Measurements from ENCODE around the gene STN1. TPM values are rescaled to one million over a fixed set of nuclear protein-coding genes. Genes with fewer than 3 reads are reported as not detected.

STN1 gene
- total RNA-seq, 2 experiments from 2014 or later, result 46.5 to 50.9 TPM

DNA sequence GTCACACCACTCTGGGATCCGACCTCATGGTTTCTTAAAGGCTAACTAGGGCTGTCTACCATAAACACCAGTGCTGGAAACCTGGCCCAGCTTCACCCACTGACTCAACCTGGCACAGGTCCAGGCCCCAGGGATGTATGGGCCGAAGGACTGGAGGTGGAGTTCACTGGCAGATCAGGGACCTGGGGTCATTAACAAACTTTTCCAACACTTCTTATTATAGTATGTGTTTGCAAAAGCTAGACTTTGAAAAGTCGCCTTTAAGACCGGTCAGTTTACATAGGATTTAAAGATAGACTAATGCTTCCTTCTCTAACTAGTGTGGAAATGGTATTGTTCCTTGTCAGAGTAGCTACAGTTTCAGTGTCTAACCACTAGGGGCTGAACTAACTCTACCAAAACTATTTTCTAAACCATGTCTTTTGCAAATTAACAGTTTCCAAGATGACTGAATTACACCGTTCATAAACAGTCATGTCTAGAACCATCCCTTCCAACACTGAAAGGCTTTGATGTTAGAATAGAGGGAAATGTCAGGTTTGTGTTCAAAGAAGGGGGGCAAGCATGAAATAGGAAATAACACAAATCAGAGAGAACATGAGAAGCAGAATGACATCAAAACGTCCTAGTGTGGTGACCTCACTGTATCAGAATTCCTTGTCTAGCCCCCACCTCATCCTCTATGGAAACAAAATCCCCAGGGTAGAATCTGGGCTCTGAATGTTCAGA, 29.7 kb downstream of the STN1 start:
- ChIA-PET CTCF (interaction anchor here (0.6 to 2.6 kb wide), 28 partner anchors 10 to 373 kb away, joined by 3 to 15 read pairs (median 4); partner anchors contain the start of genes GSTO1, SFR1 and SH3PXD2A), POLR2A (interaction anchor here (0.6 kb wide), 1 partner anchor 457 kb away, joined by 3 read pairs; no protein-coding TSS in a partner anchor)
- Mint-ChIP-seq H3K9me3 (no peaks in the 10 kb centered on the region), H3K27ac (peak overlapping the region; percentile 76), H3K36me3 (ENCODE audit: low read depth) (peaks cover 51% of the 10 kb centered on the region), H3K27me3 (no peaks in the 10 kb centered on the region), H3K4me1 (peaks cover 32% of the 10 kb centered on the region), H3K4me3 (no peak overlapping the region)
- DNase-seq, result peak; percentile 25

DNA sequence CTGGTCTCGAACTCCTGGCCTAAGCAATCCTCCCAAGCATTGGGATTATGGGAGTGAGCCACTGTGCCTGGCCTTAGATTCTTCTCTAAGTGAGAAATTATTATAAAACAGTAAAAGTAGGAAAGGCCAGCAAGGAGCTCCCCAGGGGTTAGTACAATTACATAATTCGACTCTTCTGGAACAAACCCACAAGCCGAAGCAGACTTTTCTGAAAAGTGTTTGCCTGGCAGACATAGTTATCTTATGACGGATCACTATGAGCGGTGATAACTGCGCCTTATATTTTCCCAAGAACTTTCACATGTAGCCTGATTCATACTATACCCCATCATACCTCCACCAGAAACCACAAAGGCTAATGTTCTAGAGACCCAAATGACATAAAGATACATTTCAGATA, 32.4 kb downstream of the STN1 start:
- ChIA-PET CTCF (interaction anchor here (0.7 to 2.1 kb wide), 5 partner anchors 8 to 237 kb away, joined by 3 to 6 read pairs (median 4); no protein-coding TSS in a partner anchor), POLR2A (no interaction called here)
- H3K4me1 Mint-ChIP-seq, result peaks cover 25% of the 10 kb centered on the region
- no peak overlapping the region for H3K4me3 Mint-ChIP-seq
- no peak for DNase-seq
- no peaks in the 10 kb centered on the region for H3K27me3 Mint-ChIP-seq
- H3K36me3 Mint-ChIP-seq (ENCODE audit: low read depth), result peaks cover 54% of the 10 kb centered on the region
- no peaks in the 10 kb centered on the region for H3K9me3 Mint-ChIP-seq
- no peak overlapping the region for H3K27ac Mint-ChIP-seq

GRCh38 chr10:103884681-103885139, 33.3 kb downstream of the STN1 start:
- no peak overlapping the region for H3K27ac Mint-ChIP-seq
- no peak overlapping the region for H3K4me3 Mint-ChIP-seq
- no peaks in the 10 kb centered on the region for H3K9me3 Mint-ChIP-seq
- CTCF ChIA-PET, result interaction anchor here (0.8 to 2.1 kb wide), 5 partner anchors 9 to 238 kb away, joined by 3 to 9 read pairs (median 3); no protein-coding TSS in a partner anchor
- peaks cover 56% of the 10 kb centered on the region for H3K36me3 Mint-ChIP-seq (ENCODE audit: low read depth)
- no peaks in the 10 kb centered on the region for H3K27me3 Mint-ChIP-seq
- peaks cover 16% of the 10 kb centered on the region for H3K4me1 Mint-ChIP-seq
- POLR2A ChIA-PET, result no interaction called here
- DNase-seq, result peak; percentile 36

- ChIA-PET POLR2A (no interaction called here), CTCF (interaction anchor here (1.3 to 1.5 kb wide), 2 partner anchors 19 to 169 kb away, joined by 3 to 4 read pairs; no protein-coding TSS in a partner anchor)
- Mint-ChIP-seq H3K4me1 (peaks cover 3% of the 10 kb centered on the region), H3K4me3 (no peak overlapping the region), H3K9me3 (no peaks in the 10 kb centered on the region), H3K36me3 (ENCODE audit: low read depth) (peaks cover 60% of the 10 kb centered on the region), H3K27ac (no peak overlapping the region), H3K27me3 (no peaks in the 10 kb centered on the region)
- no peak for DNase-seq
Measured at GRCh38 chr10:103882285-103883007, 35.5 kb downstream of the STN1 start.

- CTCF ChIA-PET, result interaction anchor here (1.0 to 1.5 kb wide), 4 partner anchors 20 to 170 kb away, joined by 3 to 8 read pairs (median 4); no protein-coding TSS in a partner anchor
- Mint-ChIP-seq H3K4me3 (no peak overlapping the region), H3K27me3 (no peaks in the 10 kb centered on the region), H3K4me1 (peaks cover 3% of the 10 kb centered on the region), H3K9me3 (no peaks in the 10 kb centered on the region), H3K27ac (no peak overlapping the region), H3K36me3 (ENCODE audit: low read depth) (peaks cover 55% of the 10 kb centered on the region)
- no peak for DNase-seq
- POLR2A ChIA-PET, result no interaction called here
Measured at GRCh38 chr10:103881416-103882284, 36.3 kb downstream of the STN1 start.

DNA sequence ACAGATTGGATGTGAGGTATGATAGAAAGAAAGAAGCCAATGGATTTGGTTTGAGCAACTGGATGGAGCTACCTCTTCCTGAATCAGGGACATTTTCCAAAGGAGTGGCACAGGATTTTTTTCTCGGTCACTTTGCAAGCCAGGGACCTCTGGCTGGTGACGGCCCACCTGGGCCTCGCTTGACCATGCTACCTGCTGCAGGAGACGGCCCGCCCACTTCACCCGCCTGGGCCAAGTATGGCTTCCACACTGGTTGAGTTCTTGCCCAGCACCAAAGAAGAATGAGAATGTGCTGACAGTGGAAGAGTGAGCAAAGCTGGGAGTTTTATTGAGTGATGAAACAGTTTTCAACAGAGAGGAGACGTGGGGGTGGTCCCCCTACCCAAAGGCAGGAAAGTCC, 38.2 kb downstream of the STN1 start:
- Mint-ChIP-seq H3K9me3 (no peaks in the 10 kb centered on the region), H3K36me3 (ENCODE audit: low read depth) (peaks cover 54% of the 10 kb centered on the region), H3K4me3 (no peak overlapping the region), H3K27ac (no peak overlapping the region), H3K27me3 (no peaks in the 10 kb centered on the region), H3K4me1 (peaks cover 3% of the 10 kb centered on the region)
- DNase-seq, result no peak
- ChIA-PET CTCF (no interaction called here), POLR2A (no interaction called here)

- Mint-ChIP-seq H3K36me3 (ENCODE audit: low read depth) (peaks cover 53% of the 10 kb centered on the region), H3K4me1 (no peaks in the 10 kb centered on the region), H3K27me3 (no peaks in the 10 kb centered on the region), H3K27ac (no peak overlapping the region), H3K4me3 (no peak overlapping the region), H3K9me3 (no peaks in the 10 kb centered on the region)
- CTCF ChIA-PET, result no interaction called here
- POLR2A ChIA-PET, result no interaction called here
- DNase-seq, result no peak
Measured at GRCh38 chr10:103879409-103879808, 38.6 kb downstream of the STN1 start.

- peaks cover 48% of the 10 kb centered on the region for H3K36me3 Mint-ChIP-seq (ENCODE audit: low read depth)
- no peaks in the 10 kb centered on the region for H3K9me3 Mint-ChIP-seq
- no peaks in the 10 kb centered on the region for H3K27me3 Mint-ChIP-seq
- DNase-seq, result no peak
- POLR2A ChIA-PET, result no interaction called here
- no peak overlapping the region for H3K27ac Mint-ChIP-seq
- CTCF ChIA-PET, result interaction anchor here (0.7 to 1.2 kb wide), 2 partner anchors 50 to 188 kb away, joined by 3 to 5 read pairs; no protein-coding TSS in a partner anchor
- H3K4me3 Mint-ChIP-seq, result no peak overlapping the region
- no peaks in the 10 kb centered on the region for H3K4me1 Mint-ChIP-seq
Measured at GRCh38 chr10:103877861-103878260, 40.1 kb downstream of the STN1 start.

DNA sequence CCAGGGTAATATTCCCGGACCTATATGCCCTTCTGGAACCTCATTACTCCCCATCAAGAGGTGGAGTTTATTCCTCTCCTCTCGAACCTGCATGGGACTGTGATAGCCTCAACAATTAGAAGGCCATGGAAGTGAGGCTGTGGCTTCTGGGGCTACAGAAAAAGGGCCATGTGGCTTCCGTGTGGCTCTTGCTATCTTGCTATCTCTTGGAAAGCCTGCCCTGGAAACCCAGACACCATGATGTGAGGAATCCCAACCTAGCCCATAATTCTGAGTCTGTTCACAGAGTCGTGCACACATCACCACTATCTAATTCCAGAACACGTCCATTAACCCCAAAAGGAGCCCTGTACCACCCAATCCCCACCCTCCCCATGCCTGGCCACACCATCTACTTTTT, 41.8 kb downstream of the STN1 start:
- POLR2A ChIA-PET, result no interaction called here
- Mint-ChIP-seq H3K36me3 (ENCODE audit: low read depth) (peaks cover 38% of the 10 kb centered on the region), H3K9me3 (no peaks in the 10 kb centered on the region), H3K27ac (no peak overlapping the region), H3K4me3 (no peak overlapping the region), H3K27me3 (no peaks in the 10 kb centered on the region), H3K4me1 (no peaks in the 10 kb centered on the region)
- CTCF ChIA-PET, result interaction anchor here (1.4 to 1.7 kb wide), 2 partner anchors 12 to 163 kb away, joined by 4 read pairs; no protein-coding TSS in a partner anchor
- no peak for DNase-seq

DNA sequence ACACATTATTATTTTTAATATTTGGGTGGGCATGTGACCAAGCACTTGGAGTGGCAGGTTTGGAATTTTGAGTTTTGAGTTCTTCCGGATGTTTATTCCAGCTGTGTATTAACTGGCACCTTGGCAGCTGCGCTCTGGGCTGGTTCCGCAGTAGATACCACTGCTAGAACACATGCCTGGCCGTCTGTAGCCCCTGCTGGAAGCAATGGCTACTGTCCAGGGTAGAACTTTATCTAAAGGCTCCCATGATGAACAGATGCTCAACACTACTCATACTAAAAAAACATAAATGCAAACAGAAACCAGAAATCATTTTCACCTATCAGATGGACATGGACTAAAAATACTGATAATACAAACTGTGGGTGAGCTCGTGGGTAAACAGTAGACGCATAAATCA, 43.3 kb downstream of the STN1 start:
- POLR2A ChIA-PET, result no interaction called here
- H3K4me1 Mint-ChIP-seq, result no peaks in the 10 kb centered on the region
- H3K27me3 Mint-ChIP-seq, result no peaks in the 10 kb centered on the region
- no peak overlapping the region for H3K4me3 Mint-ChIP-seq
- no peak for DNase-seq
- H3K27ac Mint-ChIP-seq, result no peak overlapping the region
- H3K36me3 Mint-ChIP-seq (ENCODE audit: low read depth), result peaks cover 25% of the 10 kb centered on the region
- H3K9me3 Mint-ChIP-seq, result no peaks in the 10 kb centered on the region
- CTCF ChIA-PET, result interaction anchor here (0.5 to 1.7 kb wide), 5 partner anchors 9 to 213 kb away, joined by 3 to 4 read pairs (median 3); no protein-coding TSS in a partner anchor

DNA sequence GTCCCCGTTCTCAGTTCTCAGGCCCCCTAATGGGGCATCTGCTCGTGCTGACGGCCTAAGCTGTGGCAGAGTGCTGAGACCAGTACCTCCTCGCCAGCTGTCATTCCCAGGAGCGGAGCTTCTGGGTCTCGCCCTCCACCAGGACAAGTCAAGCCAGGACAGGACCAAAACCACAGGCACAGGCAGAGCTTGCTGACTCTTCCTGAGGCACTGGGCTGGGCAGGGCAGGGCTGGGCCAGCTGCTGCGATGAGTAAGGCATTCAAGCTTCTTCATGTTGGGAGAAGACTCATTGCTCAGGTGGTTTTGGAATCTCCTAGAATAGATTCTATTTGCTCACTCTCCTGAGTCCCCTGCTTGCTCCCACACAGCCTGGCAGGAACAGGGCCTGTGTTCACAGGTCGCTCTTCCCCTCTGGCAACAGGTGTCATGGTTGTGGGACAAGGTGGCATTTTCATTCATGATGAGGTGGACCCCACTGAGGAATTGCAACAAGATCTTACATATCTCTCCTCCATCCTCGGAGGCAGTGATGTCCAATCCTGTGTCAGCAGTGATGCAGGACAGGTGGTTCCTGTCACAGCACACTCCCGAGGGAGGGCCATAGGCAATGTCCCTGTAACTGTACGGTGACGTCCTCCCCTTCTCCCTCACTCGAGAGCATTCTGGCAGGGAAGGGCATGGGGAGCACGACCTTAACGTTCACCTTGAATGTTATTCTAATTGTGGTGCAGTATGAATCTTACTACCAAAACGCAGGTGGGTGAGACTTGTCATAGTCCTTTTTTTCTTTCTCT, 45.6 kb downstream of the STN1 start:
- Mint-ChIP-seq H3K4me1 (no peaks in the 10 kb centered on the region), H3K27me3 (no peaks in the 10 kb centered on the region), H3K36me3 (ENCODE audit: low read depth) (peaks cover 5% of the 10 kb centered on the region), H3K4me3 (no peak overlapping the region), H3K9me3 (no peaks in the 10 kb centered on the region), H3K27ac (no peak overlapping the region)
- no peak for DNase-seq
- POLR2A ChIA-PET, result no interaction called here
- CTCF ChIA-PET, result interaction anchor here (1.0 to 1.5 kb wide), 2 partner anchors 15 to 161 kb away, joined by 3 read pairs; no protein-coding TSS in a partner anchor

DNA sequence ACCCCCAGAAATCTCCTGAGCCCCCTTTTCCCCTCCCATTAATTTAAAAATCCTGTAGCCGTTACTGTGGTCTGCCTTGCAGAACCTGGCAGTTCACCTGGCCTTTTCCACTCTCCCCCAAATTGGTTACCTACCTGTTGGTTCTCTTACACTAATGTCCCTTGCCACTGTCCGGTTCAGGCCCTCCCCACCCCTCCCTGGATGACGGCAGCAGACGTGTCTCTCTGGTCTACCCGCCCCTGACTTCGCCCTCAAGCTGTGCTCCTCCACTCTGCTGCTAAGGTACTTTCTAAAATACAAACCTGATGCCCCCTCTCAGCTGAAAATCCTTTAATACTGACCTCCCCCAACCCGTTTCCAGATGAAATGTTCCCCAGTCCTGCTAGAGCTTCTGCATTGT, 47.0 kb downstream of the STN1 start:
- no peak for DNase-seq
- Mint-ChIP-seq H3K4me3 (no peak overlapping the region), H3K36me3 (ENCODE audit: low read depth) (peaks cover 5% of the 10 kb centered on the region), H3K27me3 (no peaks in the 10 kb centered on the region), H3K4me1 (no peaks in the 10 kb centered on the region), H3K9me3 (no peaks in the 10 kb centered on the region), H3K27ac (no peak overlapping the region)
- CTCF ChIA-PET, result interaction anchor here (1.5 kb wide), 1 partner anchor 17 kb away, joined by 3 read pairs; no protein-coding TSS in a partner anchor
- POLR2A ChIA-PET, result no interaction called here
